Right cardiac atrium (tissue), 5 donors: ENCODE data around the gene APBB2. TPM values are rescaled to one million over a fixed set of nuclear protein-coding genes. Genes with fewer than 3 reads are reported as not detected.
A peak's percentile ranks its signal among the peaks of the same experiment; 100 is the strongest.

ENCODE experiments used
- ATAC-seq, 2 donors: fragments of 200-7000 bp; cut with Tn5 transposase; one replicate each; pipeline versions ENCODE4 v1.8.0 to v1.9.1; 2020; ENCODE audit warnings: moderate library complexity in 2 of 2, mild to moderate bottlenecking in 1 of 2
- DNase-seq, 3 donors: peaks; one replicate each; pipeline ENCODE4 v3.0.0-alpha.2; 2020
- H3K27ac ChIP-seq: one replicate; pipeline ENCODE4 v1.5.1; 2013; ENCODE audit warnings: mild to moderate bottlenecking, low read length, control low read depth, moderate library complexity
- H3K27me3 ChIP-seq: one replicate; pipeline ENCODE4 v1.6.1; 2013; ENCODE audit not compliant: control insufficient read depth, insufficient read depth
- H3K4me1 ChIP-seq: one replicate; pipeline ENCODE4 v1.6.1; 2013; ENCODE audit warnings: low read length; ENCODE audit not compliant: control insufficient read depth, insufficient read depth
- H3K4me3 ChIP-seq: one replicate; pipeline ENCODE4 v1.5.1; 2013; ENCODE audit warnings: low read length, control low read depth
- H3K9me3 ChIP-seq: one replicate; pipeline ENCODE4 v1.6.1; 2013; ENCODE audit warnings: low read length; ENCODE audit not compliant: control insufficient read depth
- whole genome bisulfite sequencing: extraction: QIAGEN DNeasy Blood & Tissue Kit; methylation state at CpG from one replicate; pipeline ENCODE4 v1.1.7; 2013; 5-methylcytosine and 5-hydroxymethylcytosine counted together
- intact Hi-C, 4 donors: fragments of 100-400 bp; cut with DNase I; formaldehyde crosslinking; loops; one replicate each; pipeline versions ENCODE4 v1.11.0 to v1.14.0; 2022 to 2023
- polyA plus RNA-seq: library from polyadenylated mRNA; stranded (reverse); fragments of 200-250 nt; gene quantifications from one replicate; pipeline ENCODE4 v1.2.3, GENCODE V29; 2013
- total RNA-seq, 4 donors: library from RNA; stranded (reverse); fragmentation: NEBNext Ultra II Directional; extraction: Animal tissue kit (Norgen Biotek cat#: 25700); gene quantifications; one replicate each; pipeline ENCODE4 v1.2.1, GENCODE V29; 2021
- donor health status: healthy with polysubstance abuse.
- donor health status: DM: no; HTN: yes; CAD: no.
- donor health status: DM: no; HTN: no; CAD: no.
- donor health status: DM: no; HTN: yes; CAD: no; lungs with severe emphysema.
- donor health status: DM: yes; HTN: yes; CAD: no.

APBB2 gene
- total and polyA plus RNA-seq, 5 donors = 12.7 to 46.2 (median 37.0) TPM

- no peak for ATAC-seq
- H3K27me3 ChIP-seq = no peaks in the 10 kb centered on the region
- DNase-seq = no peak
- H3K9me3 ChIP-seq = no peaks in the 10 kb centered on the region
- H3K4me3 ChIP-seq = peak overlapping the region; percentile 43
- peaks cover 4% of the 10 kb centered on the region for H3K4me1 ChIP-seq
- intact Hi-C loops = loop anchor here in 3 of 4 donors (5.0 to 10.0 kb wide), 2 partner anchors 289 to 291 kb away; no protein-coding TSS in a partner anchor
- peak overlapping the region; percentile 24 for H3K27ac ChIP-seq
- WGBS = 29% methylated on average over 8 of the region's 8 CpGs
Observed at GRCh38 chr4:41215969-41216293, 1.6 kb upstream of the APBB2 start.

GRCh38 chr4:41215155-41215554 lies 813 bp upstream of the APBB2 start:
- H3K27me3 ChIP-seq = no peaks in the 10 kb centered on the region
- intact Hi-C loops = loop anchor here in 3 of 4 donors (5.0 to 10.0 kb wide), 2 partner anchors 288 to 290 kb away; no protein-coding TSS in a partner anchor
- H3K27ac ChIP-seq = no peak overlapping the region
- H3K9me3 ChIP-seq = no peaks in the 10 kb centered on the region
- DNase-seq (peak in 1 of 3 donors; percentile 14), ATAC-seq (no peak)
- no peak overlapping the region for H3K4me3 ChIP-seq
- WGBS = 41% methylated on average over 9 of the region's 9 CpGs
- H3K4me1 ChIP-seq = peaks cover 4% of the 10 kb centered on the region

- no peak for DNase-seq
- intact Hi-C loops = loop anchor here (5.0 to 10.0 kb wide), 5 partner anchors 162 to 290 kb away; no protein-coding TSS in a partner anchor
- H3K27ac ChIP-seq = peak overlapping the region; percentile 49
- peaks cover 4% of the 10 kb centered on the region for H3K4me1 ChIP-seq
- H3K4me3 ChIP-seq = no peak overlapping the region
- no peak for ATAC-seq
- no peaks in the 10 kb centered on the region for H3K27me3 ChIP-seq
- H3K9me3 ChIP-seq = no peaks in the 10 kb centered on the region
- WGBS = 16% methylated on average over 8 of the region's 8 CpGs
Observed at GRCh38 chr4:41214825-41215146, 444 bp upstream of the APBB2 start.

- Histone ChIP-seq H3K4me1 (peaks cover 6% of the 10 kb centered on the region), H3K4me3 (peak overlapping the region; percentile 78), H3K9me3 (no peaks in the 10 kb centered on the region), H3K27me3 (no peaks in the 10 kb centered on the region), H3K27ac (peak overlapping the region; percentile 81)
- ATAC-seq (peak; percentile 19 to 20), DNase-seq (peak; percentile 33 to 78 (median 73))
- intact Hi-C loops = loop anchor here (2.0 to 10.0 kb wide), 6 partner anchors 161 to 289 kb away; no protein-coding TSS in a partner anchor
- under 1% methylated on average over 35 of the region's 35 CpGs for WGBS
Observed at GRCh38 chr4:41213625-41214135, 662 bp downstream of the APBB2 start.

GRCh38 chr4:41212616-41213203 lies 1.6 kb downstream of the APBB2 start:
- WGBS = 14% methylated on average over 12 of the region's 12 CpGs
- H3K9me3 ChIP-seq = no peaks in the 10 kb centered on the region
- H3K4me3 ChIP-seq = peak overlapping the region; percentile 78
- ATAC-seq (peak in 1 of 2 donors; percentile 24), DNase-seq (peak in 1 of 3 donors; percentile 53)
- no peaks in the 10 kb centered on the region for H3K27me3 ChIP-seq
- no peak overlapping the region for H3K27ac ChIP-seq
- intact Hi-C loops = loop anchor here (2.0 to 10.0 kb wide), 6 partner anchors 160 to 288 kb away; no protein-coding TSS in a partner anchor
- H3K4me1 ChIP-seq = peaks cover 6% of the 10 kb centered on the region

- WGBS = 83% methylated on average over 1 of the region's 1 CpG
- H3K27me3 ChIP-seq = no peaks in the 10 kb centered on the region
- ATAC-seq (no peak), DNase-seq (peak in 1 of 3 donors; percentile 9)
- H3K4me1 ChIP-seq = peaks cover 6% of the 10 kb centered on the region
- H3K4me3 ChIP-seq = peak overlapping the region; percentile 78
- H3K27ac ChIP-seq = no peak overlapping the region
- H3K9me3 ChIP-seq = no peaks in the 10 kb centered on the region
- intact Hi-C loops = loop anchor here (2.0 to 10.0 kb wide), 6 partner anchors 160 to 287 kb away; no protein-coding TSS in a partner anchor
Observed at GRCh38 chr4:41211951-41212615, 2.3 kb downstream of the APBB2 start.

- DNase-seq (peak in 1 of 3 donors; percentile 8), ATAC-seq (no peak)
- intact Hi-C loops = loop anchor here (5.0 to 10.0 kb wide), 6 partner anchors 65 to 285 kb away; no protein-coding TSS in a partner anchor
- H3K27ac ChIP-seq = no peak overlapping the region
- H3K4me1 ChIP-seq = peaks cover 6% of the 10 kb centered on the region
- H3K4me3 ChIP-seq = no peak overlapping the region
- no peaks in the 10 kb centered on the region for H3K9me3 ChIP-seq
- H3K27me3 ChIP-seq = no peaks in the 10 kb centered on the region
- 91% methylated on average over 9 of the region's 9 CpGs for WGBS
Observed at GRCh38 chr4:41209901-41210300, 4.4 kb downstream of the APBB2 start.

GRCh38 chr4:41209187-41209586 lies 5.2 kb downstream of the APBB2 start:
- Histone ChIP-seq H3K4me3 (no peak overlapping the region), H3K4me1 (peaks cover 11% of the 10 kb centered on the region), H3K27ac (no peak overlapping the region), H3K27me3 (no peaks in the 10 kb centered on the region), H3K9me3 (no peaks in the 10 kb centered on the region)
- ATAC-seq = no peak
- 34% methylated on average over 5 of the region's 5 CpGs for WGBS
- peak in 1 of 3 donors; percentile 37 for DNase-seq
- intact Hi-C loops = loop anchor here in 2 of 4 donors (10.0 kb wide), 1 partner anchor 64 kb away; no protein-coding TSS in a partner anchor

- H3K27me3 ChIP-seq = no peaks in the 10 kb centered on the region
- intact Hi-C loops = loop anchor here in 2 of 4 donors (10.0 kb wide), 1 partner anchor 63 kb away; no protein-coding TSS in a partner anchor
- no peaks in the 10 kb centered on the region for H3K9me3 ChIP-seq
- peaks cover 13% of the 10 kb centered on the region for H3K4me1 ChIP-seq
- ATAC-seq = peak; percentile 51 to 66
- no peak overlapping the region for H3K27ac ChIP-seq
- DNase-seq = peak in 2 of 3 donors; percentile 44 to 56
- H3K4me3 ChIP-seq = no peak overlapping the region
Observed at GRCh38 chr4:41207291-41207831, 7.0 kb downstream of the APBB2 start.

- intact Hi-C loops = loop anchor here in 2 of 4 donors (10.0 kb wide), 1 partner anchor 61 kb away; no protein-coding TSS in a partner anchor
- Histone ChIP-seq H3K9me3 (no peaks in the 10 kb centered on the region), H3K27me3 (no peaks in the 10 kb centered on the region), H3K4me3 (no peak overlapping the region), H3K4me1 (peaks cover 13% of the 10 kb centered on the region), H3K27ac (no peak overlapping the region)
- no peak for DNase-seq
- no peak for ATAC-seq
- 78% methylated on average over 2 of the region's 2 CpGs for WGBS
Observed at GRCh38 chr4:41205854-41206460, 8.4 kb downstream of the APBB2 start.
